Measurements from ENCODE around the gene USP54.
"Not testable (repeated sequence)": the region's sequence is repeated elsewhere in the genome, so short reads cannot be mapped to it uniquely, and the experiment has no call there.

- not testable (repeated sequence) for TF ChIP-seq EZH2 (IDR thresholded peaks at IDR 0.05; ENCODE audit: borderline replicate concordance, low read depth, low read length, poor library complexity, severe bottlenecking); CTCF (conservative IDR thresholded peaks at IDR 0.05; ENCODE audit: low read depth, low read length)
Measured at GRCh38 chr10:73620974-73621373, 29.8 kb upstream of the USP54 start.

Measured in A673 (cell line).